ENCODE results near the gene LDHAL6B.

Gene LDHAL6B

GRCh38 chr15:59179717-59180116, 26.9 kb upstream of the LDHAL6B start:
- DNase-seq (ENCODE audit: low read depth in 1 of 2, low spot score in 1 of 2): no peak
- Histone ChIP-seq H3K27ac (replicated peaks) (no peak overlapping the region), H3K27me3 (ENCODE audit: insufficient read depth, poor library complexity, severe bottlenecking) (no peaks in the 10 kb centered on the region), H3K4me3 (replicated peaks; ENCODE audit: insufficient read depth, low read length) (no peak overlapping the region)
- TF ChIP-seq, protein P1, sequence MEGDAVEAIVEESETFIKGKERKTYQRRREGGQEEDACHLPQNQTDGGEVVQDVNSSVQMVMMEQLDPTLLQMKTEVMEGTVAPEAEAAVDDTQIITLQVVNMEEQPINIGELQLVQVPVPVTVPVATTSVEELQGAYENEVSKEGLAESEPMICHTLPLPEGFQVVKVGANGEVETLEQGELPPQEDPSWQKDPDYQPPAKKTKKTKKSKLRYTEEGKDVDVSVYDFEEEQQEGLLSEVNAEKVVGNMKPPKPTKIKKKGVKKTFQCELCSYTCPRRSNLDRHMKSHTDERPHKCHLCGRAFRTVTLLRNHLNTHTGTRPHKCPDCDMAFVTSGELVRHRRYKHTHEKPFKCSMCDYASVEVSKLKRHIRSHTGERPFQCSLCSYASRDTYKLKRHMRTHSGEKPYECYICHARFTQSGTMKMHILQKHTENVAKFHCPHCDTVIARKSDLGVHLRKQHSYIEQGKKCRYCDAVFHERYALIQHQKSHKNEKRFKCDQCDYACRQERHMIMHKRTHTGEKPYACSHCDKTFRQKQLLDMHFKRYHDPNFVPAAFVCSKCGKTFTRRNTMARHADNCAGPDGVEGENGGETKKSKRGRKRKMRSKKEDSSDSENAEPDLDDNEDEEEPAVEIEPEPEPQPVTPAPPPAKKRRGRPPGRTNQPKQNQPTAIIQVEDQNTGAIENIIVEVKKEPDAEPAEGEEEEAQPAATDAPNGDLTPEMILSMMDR (IDR thresholded peaks at IDR 0.05; ENCODE audit: insufficient read depth, low read length): no peak
- TF ChIP-seq SPI1 (IDR thresholded peaks at IDR 0.05; ENCODE audit: borderline replicate concordance, low read depth) (no peak), GABPA (IDR thresholded peaks at IDR 0.05; ENCODE audit: low read depth) (no peak), REST (IDR thresholded peaks at IDR 0.05; ENCODE audit: insufficient replicate concordance, low read depth) (no peak), POLR2AphosphoS5 (IDR thresholded peaks at IDR 0.05; ENCODE audit: low read depth) (no peak)

DNA sequence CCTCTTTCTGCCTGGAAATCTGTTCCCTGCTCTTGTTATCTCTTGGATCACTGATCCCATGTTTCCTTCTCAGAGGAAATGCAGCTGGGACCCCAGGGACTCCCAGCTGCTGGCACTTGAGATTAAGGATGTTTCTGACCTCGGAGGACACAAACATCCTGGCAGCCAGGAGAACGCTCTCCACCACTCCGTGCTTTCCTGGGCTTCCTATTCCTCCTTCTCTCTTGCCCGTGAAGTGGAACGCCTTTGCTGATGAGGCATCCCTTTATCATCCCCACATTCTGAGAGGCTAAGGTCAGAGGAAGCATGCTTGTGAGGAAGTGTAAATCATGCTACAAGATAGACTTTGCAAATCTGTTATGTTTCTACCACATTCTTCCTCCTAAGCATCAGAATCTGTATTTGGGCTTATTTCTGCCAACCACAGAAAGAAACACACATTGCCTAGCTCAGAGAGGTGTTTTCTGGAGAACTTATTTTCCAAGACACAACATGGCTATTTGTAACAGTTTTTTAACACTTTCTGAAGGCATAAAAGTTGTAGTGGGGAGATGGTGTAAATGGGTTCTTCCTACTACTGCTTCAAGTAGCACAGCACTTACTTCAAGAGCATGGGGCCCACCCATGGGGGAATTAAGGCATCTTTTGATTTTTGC, 25.6 kb upstream of the LDHAL6B start:
- no peak overlapping the region for H3K4me3 ChIP-seq (replicated peaks; ENCODE audit: insufficient read depth, low read length)
- no peak for DNase-seq (ENCODE audit: low read depth in 1 of 2, low spot score in 1 of 2)
- TF ChIP-seq GABPA (IDR thresholded peaks at IDR 0.05; ENCODE audit: low read depth) (no peak), REST (IDR thresholded peaks at IDR 0.05; ENCODE audit: insufficient replicate concordance, low read depth) (no peak), SPI1 (IDR thresholded peaks at IDR 0.05; ENCODE audit: borderline replicate concordance, low read depth) (no peak)
- TF ChIP-seq, protein P1 (IDR thresholded peaks at IDR 0.05; ENCODE audit: insufficient read depth, low read length): no peak
- H3K27ac ChIP-seq (replicated peaks): no peak overlapping the region
- no peaks in the 10 kb centered on the region for H3K27me3 ChIP-seq (ENCODE audit: insufficient read depth, poor library complexity, severe bottlenecking)

DNA sequence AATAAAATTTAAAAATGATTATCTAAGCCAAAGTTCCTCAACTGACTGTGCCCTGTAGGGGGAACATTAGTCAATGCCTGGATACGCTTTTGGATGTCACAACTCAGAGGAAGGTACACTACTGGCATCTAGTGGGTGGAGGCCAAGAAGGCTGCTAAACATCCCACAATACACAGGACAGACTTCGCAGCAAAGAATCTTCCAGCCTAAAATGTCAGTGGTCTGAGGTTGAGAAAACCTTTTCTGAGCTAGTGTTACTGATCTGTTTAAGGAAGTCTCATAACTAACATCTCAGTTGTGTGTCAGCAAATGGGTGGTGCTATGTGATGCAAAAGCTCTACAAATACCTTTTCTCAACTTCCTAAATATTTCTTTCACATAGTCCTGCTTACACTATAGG, 20.9 kb upstream of the LDHAL6B start:
- TF ChIP-seq, protein P1 (IDR thresholded peaks at IDR 0.05; ENCODE audit: insufficient read depth, low read length): no peak
- TF ChIP-seq GABPA (IDR thresholded peaks at IDR 0.05; ENCODE audit: low read depth) (no peak), REST (IDR thresholded peaks at IDR 0.05; ENCODE audit: insufficient replicate concordance, low read depth) (no peak), POLR2AphosphoS5 (IDR thresholded peaks at IDR 0.05; ENCODE audit: low read depth) (no peak), SPI1 (IDR thresholded peaks at IDR 0.05; ENCODE audit: borderline replicate concordance, low read depth) (no peak)
- Histone ChIP-seq H3K27ac (replicated peaks) (no peak overlapping the region), H3K27me3 (ENCODE audit: insufficient read depth, poor library complexity, severe bottlenecking) (peaks cover 4% of the 10 kb centered on the region), H3K4me3 (replicated peaks; ENCODE audit: insufficient read depth, low read length) (no peak overlapping the region)
- peak; percentile 2 to 45 for DNase-seq (ENCODE audit: low read depth in 1 of 2, low spot score in 1 of 2)

Measured in HL-60 (cell line).